Measurements from ENCODE around the gene MAP1S.
A peak's percentile ranks its signal among the peaks of the same experiment; 100 is the strongest.

Gene MAP1S

DNA sequence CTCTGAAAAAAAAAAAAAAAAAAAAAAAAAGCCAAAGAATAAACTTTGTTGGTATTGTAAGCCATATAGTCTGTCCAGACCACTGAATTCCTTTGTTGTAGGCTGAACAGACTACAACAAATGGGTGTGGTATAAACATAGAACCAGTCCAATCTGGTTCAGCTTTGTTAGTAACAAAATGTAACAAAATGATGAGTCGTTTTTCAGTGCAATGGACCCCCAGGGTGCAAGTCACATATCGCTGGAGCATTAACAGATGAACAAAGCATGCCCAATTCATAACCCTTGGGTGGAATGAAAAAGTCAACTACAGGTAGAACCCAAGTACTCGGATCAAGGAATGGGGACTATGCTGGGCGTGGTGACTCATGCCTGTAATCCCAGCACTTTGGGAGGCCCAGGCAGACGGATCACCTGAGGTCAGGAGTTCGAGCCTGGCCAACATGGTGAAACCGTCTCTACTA lies 18.4 kb downstream of the MAP1S start:
- no peak for DNase-seq

DNA sequence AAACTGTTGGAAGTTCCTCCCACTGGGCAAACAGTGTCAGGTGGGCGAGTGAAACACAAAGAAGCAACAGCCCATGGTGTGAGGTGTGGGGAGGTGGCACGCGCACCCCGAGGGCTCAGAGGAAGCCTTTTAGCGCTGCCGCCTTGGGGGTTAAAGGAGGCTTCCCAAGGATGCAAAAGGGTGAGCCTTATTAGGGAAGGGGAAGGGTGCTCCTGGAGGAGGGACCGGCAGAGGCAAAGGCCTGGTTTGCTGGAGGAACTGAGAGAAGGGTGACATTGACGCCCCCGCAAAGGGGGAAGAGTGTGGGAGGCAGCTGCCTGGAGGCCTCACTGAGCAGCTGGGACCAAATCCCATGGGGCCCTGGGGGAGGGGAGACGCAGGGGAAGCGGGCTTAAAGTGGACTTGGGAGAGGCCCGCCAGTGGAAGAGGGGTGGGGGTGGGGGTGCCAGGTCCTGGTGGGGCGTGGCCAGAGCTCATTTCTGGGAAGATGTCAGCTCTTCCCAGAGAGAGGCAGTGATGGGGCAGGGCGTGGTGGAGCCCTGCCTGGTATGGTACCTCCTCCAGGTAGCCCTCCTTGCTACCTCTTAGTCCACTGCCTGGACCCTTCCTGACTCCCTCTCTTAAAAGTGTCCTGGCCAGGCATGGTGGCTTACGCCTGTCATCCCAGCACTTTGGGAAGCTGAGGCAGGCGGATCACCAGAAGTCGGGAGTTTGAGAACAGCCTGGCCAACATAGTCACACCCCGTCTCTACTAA lies 20.0 kb downstream of the MAP1S start:
- peak; percentile 100 for DNase-seq

- DNase-seq = no peak
Measured at GRCh38 chr19:17741456-17741855, 22.2 kb downstream of the MAP1S start.

DNA sequence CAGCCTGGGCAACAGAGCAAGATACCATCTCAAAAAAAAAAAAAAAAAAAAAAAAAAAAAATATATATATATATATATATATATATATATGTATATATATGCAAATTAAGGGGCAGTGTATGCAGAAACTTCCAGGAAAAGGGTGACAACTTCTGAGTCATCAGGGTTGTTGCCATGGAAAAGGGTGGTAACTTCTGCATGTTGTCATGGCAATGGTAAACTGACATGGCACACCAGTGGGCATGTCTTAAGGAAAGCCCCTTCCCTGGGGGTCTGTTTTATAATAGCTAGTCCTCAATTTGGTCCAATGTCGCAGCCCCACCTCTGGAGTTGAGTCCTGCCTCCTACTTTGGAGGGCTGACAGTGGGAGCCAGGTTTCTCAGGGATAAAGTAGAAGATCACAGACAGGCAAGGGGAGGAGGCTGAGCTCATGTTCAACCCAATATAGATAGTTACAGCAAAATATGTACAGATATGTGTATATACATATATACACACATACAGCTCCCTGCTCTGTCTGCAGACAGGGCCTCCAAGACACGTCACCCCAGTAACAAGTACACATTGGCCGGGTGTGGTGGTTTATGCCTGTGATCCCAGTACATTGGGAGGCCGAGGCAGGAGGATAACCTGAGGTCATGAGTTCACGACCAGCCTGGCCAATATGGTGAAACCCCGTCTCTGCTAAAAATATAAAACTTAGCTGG lies 24.7 kb downstream of the MAP1S start:
- no peak for DNase-seq

- DNase-seq = peak; percentile 100
Measured at GRCh38 chr19:17747205-17748098, 28.2 kb downstream of the MAP1S start.

- DNase-seq = no peak
Measured at GRCh38 chr19:17748884-17749638, 29.8 kb downstream of the MAP1S start.

- DNase-seq = no peak
Measured at GRCh38 chr19:17749912-17750317, 30.6 kb downstream of the MAP1S start.

GRCh38 chr19:17751103-17751911 lies 32.0 kb downstream of the MAP1S start, which contains the start of gene FCHO1:
FCHO1 (plus strand) TSS chr19:17751477; CDS start chr19:17755165, 3,688 bp downstream.
- DNase-seq = no peak

DNA sequence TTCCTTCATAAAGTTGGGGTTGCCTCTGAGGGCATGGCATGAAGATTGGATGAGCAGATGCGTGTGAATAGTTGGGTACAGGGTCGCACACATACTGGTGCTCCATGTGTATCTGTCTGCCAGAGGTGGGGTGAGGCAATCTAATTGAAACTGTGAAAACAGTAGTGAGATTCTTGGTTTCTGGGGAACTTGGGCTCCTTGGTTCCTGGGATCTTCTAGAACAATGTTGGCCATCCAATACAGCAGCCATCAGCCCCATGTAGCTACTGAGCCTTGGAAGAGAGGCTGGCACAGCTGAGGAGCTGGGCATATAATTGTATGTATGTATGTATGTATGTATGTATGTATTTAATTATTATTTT lies 32.6 kb downstream of the MAP1S start:
- no peak for DNase-seq

DNA sequence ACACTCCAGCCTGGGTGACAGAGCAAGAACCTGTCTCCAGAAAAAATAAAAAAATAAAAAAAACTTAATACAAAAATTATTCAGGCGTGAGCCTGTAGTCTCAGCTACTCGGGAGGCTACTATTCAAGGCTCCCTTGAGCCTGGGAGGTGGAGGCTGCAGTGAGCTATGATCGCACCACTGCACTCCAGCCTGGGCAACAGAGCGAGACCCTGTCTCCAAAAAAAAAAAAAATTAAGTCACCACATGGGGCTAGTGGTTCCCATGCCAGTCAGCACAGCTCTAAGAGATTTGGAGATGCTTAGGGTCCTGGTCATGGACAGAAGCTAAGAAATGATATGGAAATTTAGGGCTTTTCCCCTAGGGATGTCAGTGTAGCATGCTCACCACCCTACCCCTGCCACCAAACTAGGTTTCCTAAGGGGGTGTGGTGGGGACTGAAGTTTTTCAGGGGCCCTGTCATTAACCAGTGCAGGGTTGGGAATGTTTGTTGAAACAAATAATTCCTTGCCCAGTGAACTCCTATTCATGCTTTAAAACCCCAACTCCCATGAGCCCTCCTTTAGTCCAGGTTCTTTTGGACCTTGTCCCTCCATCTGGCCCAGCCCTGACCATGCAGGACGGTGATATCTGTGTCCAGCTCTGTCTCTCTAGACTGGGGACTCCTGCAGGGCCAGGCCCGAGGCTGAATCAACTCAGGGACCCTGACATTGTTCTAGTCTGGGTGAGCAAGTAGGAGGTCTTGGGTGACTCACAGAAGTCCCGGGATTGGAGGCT lies 33.8 kb downstream of the MAP1S start:
- no peak for DNase-seq

DNA sequence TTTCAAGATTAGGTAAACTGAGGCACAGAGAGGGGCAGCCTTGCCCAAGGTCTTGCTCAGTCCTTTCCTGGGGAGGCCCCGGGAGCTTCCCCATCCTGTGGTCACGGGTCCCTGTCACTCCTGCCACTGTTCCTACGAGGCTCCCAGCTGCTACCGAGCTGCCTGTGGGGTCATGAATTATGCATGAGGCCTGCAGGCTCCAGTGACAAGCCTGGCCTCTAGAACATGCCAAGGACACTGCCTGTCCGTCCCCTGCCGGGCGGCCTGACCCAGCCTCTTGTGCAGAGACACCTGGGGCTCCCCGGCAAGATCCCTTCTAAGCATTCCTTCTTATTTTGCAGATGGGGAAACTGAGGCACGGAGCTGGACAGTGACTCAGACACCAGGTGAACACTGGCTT lies 34.7 kb downstream of the MAP1S start:
- no peak for DNase-seq

GRCh38 chr19:17754634-17755442 lies 35.6 kb downstream of the MAP1S start:
- no peak for DNase-seq

GRCh38 chr19:17755443-17755890 lies 36.2 kb downstream of the MAP1S start:
- DNase-seq = no peak

DNA sequence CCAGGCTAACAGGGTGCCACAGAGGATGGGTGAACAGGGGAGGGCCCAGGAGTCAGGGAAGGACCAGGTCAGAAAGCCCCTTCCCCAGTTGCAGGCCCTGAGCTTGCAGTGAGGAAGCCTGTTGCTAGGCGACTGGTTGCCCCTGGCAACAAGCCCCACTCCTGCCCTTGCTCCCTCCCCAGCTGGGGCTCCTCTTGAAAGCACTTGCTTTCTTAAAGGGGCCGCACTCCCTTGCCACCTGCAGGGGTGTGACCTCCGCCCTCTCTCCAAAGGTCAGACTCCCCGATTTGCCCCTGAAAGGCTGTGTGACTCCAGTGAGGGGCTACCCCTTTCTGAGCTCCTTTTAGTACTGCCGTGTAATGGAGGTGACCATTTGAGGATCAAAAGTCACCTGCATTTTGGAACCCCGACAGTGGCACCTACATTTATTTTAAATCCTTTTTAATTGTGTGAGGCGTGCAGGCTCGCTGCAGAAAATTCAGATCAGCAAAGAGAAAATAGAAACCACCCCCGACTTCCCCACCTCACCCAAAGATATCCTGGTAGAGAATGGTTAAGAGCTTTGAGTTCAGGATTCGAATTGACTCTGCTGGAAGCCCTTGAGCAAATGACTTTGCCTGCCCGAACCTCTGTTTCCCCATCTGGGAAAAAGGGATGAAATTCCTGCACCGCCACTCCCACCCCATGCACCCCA lies 36.8 kb downstream of the MAP1S start:
- peak; percentile 95 for DNase-seq

GRCh38 chr19:17757125-17757524 lies 37.8 kb downstream of the MAP1S start:
- no peak for DNase-seq

GRCh38 chr19:17758515-17758914 lies 39.2 kb downstream of the MAP1S start:
- DNase-seq = no peak

GRCh38 chr19:17761148-17761547 lies 41.9 kb downstream of the MAP1S start:
- DNase-seq = no peak

DNA sequence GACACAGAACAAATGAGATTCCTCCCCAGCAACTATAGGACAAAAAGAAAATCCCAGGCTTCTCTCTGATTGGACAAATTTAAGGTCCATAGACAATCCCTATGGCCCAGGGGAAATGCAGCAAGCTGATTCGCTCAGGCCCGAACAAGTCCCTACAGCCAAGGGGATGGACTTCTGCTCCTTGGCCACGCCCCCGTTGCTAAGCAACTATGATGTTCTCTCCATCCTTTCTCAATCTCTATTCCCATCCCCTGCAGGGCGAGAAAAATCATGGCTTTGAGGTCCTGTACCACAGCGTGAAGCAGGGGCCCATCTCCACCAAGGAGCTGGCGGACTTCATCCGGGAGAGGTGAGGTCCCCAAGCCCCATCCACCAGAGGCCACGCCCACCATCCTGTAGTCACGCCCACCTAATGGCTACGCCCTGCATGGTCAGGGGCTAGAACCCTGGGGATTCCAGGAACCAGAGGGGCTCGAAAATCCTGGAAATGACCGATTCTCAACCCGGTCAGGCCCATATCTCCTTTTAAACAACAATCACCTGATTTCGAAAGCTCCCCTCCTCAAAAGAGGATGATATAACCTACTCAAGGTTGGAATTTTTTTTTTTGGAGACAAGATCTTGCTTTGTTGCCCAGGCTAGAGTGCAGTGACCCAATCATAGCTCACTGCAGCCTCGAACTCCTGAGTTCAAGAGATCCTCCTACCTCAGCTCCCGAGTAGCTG lies 43.4 kb downstream of the MAP1S start:
- peak; percentile 94 for DNase-seq
